GM12864 (cell line): ENCODE results near the gene RAP1GAP2.

Experiments used
- DNase-seq: peaks from one replicate; pipeline ENCODE4 v3.0.0-alpha.2; 2011; ENCODE audit warnings: low read depth
- H3K4me3 ChIP-seq: 2 replicates; pipeline ENCODE4 v1.5.1; 2011; ENCODE audit warnings: mild to moderate bottlenecking, low read depth, low read length, control low read depth
- CTCF ChIP-seq: IDR thresholded peaks from 2 replicates; pipeline ENCODE4 v1.5.1; 2011; ENCODE audit warnings: low read depth, mild to moderate bottlenecking, moderate library complexity, low read length, control low read depth, inconsistent platforms; ENCODE audit errors: missing control alignments

Gene RAP1GAP2

DNA sequence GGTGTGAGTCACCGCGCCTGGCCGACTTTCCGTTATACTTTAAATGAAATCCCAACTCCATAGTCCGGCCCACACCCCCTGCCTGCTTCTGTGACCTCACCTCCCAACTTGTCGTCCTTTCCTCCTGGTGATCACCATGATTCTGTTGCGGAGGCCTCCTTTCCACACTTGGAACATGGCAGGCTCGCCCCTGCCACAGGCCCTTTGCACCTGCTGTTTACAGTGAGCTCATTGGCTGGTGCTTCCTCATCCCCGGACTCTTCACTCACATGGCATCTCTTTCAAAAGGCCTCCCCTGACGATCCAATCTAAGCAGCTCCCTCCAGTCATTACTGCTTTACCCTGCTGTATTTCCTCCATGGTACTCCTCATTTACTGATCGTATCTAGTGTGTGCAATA is 64.6 kb downstream of the RAP1GAP2 start:
- no peak overlapping the region for H3K4me3 ChIP-seq
- no peak for DNase-seq
- no peak for TF ChIP-seq CTCF

- DNase-seq, result no peak
- H3K4me3 ChIP-seq, result no peak overlapping the region
- TF ChIP-seq CTCF, result no peak
These were observed 66.0 kb downstream of the RAP1GAP2 start for GRCh38 chr17:2862197-2862596.

- H3K4me3 ChIP-seq, result no peak overlapping the region
- no peak for DNase-seq
- TF ChIP-seq CTCF, result no peak
These were observed 67.0 kb downstream of the RAP1GAP2 start for GRCh38 chr17:2863204-2863603.

- DNase-seq, result no peak
- TF ChIP-seq CTCF, result no peak
- H3K4me3 ChIP-seq, result no peak overlapping the region
These were observed 69.0 kb downstream of the RAP1GAP2 start for GRCh38 chr17:2865228-2865627.

GRCh38 chr17:2867441-2868424 is 71.5 kb downstream of the RAP1GAP2 start:
- DNase-seq, result no peak
- no peak overlapping the region for H3K4me3 ChIP-seq
- TF ChIP-seq CTCF, result no peak

- no peak overlapping the region for H3K4me3 ChIP-seq
- DNase-seq, result no peak
- no peak for TF ChIP-seq CTCF
These were observed 73.4 kb downstream of the RAP1GAP2 start for GRCh38 chr17:2869604-2870003.

GRCh38 chr17:2871205-2871604 is 75.0 kb downstream of the RAP1GAP2 start:
- DNase-seq, result no peak
- TF ChIP-seq CTCF, result no peak
- no peak overlapping the region for H3K4me3 ChIP-seq
